Measurements from ENCODE around the gene TNFRSF4.

GRCh38 chr1:1183833-1184775, 29.8 kb downstream of the TNFRSF4 start:
- TF ChIP-seq CTCF (IDR thresholded peaks at IDR 0.05 in 8 of 11, conservative IDR thresholded peaks at IDR 0.05 in 3 of 11) (no peak), POLR2AphosphoS5 (IDR thresholded peaks at IDR 0.05) (no peak)

Measured in spleen (tissue), 7 donors.